GM10266 (cell line): ENCODE measurements around the gene SPAST.
"Not testable (repeated sequence)": the region's sequence is repeated elsewhere in the genome, so short reads cannot be mapped to it uniquely, and the experiment has no call there.

Experiments used
- DNase-seq: peaks from one replicate; pipeline ENCODE4 v3.0.0; 2012; ENCODE audit errors: extremely low spot score
- TF ChIP-seq, protein P1 (sequence below): IDR thresholded peaks from 2 replicates; pipeline ENCODE4 v1.5.1; 2012; ENCODE audit warnings: mild to moderate bottlenecking, low read depth; ENCODE audit not compliant: control insufficient read depth, insufficient read depth; ENCODE audit errors: missing control alignments

SPAST gene

DNA sequence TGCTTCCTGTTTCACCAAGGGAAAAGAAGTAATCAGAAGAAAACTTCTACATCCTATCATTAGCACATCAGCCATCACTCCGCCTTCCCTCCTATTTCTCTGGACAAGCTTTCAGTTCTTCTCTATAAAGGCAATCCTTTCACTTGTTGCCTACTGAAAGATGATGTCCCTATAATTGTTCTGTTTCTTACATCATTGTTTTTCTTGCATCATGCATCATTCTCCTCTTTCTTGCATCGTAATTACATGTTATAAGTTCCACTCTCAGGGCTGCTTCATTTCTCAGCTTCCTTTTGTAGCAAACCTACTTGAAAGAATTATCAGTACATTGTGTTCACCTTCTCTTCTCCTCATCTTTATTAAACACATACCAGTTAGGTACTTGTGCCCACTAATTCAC lies 109.5 kb downstream of the SPAST start:
- no peak for DNase-seq
- TF ChIP-seq, protein P1, sequence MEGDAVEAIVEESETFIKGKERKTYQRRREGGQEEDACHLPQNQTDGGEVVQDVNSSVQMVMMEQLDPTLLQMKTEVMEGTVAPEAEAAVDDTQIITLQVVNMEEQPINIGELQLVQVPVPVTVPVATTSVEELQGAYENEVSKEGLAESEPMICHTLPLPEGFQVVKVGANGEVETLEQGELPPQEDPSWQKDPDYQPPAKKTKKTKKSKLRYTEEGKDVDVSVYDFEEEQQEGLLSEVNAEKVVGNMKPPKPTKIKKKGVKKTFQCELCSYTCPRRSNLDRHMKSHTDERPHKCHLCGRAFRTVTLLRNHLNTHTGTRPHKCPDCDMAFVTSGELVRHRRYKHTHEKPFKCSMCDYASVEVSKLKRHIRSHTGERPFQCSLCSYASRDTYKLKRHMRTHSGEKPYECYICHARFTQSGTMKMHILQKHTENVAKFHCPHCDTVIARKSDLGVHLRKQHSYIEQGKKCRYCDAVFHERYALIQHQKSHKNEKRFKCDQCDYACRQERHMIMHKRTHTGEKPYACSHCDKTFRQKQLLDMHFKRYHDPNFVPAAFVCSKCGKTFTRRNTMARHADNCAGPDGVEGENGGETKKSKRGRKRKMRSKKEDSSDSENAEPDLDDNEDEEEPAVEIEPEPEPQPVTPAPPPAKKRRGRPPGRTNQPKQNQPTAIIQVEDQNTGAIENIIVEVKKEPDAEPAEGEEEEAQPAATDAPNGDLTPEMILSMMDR, result no peak

DNA sequence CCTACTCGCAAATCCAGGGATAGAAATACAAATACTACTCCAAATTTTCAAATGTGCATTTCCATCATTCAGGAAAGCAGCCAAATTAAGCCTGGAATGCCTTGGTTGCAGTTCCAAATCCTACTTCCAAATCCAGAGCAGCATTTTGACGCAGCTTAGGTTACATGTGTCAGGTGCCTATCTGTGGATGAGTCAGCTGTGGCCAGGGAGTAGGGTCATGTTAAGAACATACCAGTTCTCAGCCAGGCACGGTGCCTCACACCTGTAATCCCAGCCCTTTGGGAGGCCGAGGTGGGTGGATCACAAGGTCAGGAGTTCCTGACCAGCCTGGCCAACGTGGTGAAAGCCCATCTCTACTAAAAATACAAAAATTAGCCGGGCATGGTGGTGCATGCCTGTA lies 119.3 kb downstream of the SPAST start:
- TF ChIP-seq, protein P1, result no peak
- DNase-seq, result no peak

DNA sequence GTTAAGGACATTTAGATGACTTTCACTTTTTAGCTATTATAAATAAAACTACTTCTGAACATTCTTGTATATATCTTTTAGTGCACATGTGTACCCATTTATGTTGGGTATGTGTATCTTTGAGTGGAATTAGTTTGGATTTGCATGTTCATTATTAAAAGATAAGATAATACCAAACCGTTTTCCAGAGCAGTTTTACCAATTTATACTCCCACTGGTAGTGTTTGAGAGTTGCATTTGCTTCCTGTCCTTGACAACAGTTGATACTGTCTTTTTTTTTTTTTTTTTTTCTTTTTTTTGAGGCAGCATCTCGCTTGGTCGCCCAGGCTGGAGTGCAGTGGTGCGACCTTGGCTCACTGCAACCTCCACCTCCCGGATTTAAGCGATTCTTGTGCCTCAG lies 125.7 kb downstream of the SPAST start:
- TF ChIP-seq, protein P1, result no peak
- DNase-seq, result no peak

DNA sequence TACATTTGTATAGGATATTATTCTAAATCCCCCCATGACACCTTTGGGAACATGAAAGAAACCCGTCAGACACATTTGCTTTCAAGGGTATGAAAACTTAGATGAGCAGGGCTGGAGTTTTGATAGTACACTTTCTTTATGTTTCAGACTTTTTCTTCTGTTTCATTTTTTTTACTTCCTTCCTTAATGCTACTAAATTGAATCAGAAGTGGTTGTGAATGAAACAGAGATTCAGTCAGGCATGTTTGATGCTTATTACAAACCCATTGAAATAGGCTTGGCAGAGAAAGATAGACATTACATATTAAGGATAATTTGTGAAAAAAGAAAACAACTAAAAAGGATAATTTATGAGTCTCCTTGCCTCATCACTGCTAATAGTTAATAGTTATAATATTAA lies 129.1 kb downstream of the SPAST start:
- TF ChIP-seq, protein P1, result no peak
- DNase-seq, result peak; percentile 10

DNA sequence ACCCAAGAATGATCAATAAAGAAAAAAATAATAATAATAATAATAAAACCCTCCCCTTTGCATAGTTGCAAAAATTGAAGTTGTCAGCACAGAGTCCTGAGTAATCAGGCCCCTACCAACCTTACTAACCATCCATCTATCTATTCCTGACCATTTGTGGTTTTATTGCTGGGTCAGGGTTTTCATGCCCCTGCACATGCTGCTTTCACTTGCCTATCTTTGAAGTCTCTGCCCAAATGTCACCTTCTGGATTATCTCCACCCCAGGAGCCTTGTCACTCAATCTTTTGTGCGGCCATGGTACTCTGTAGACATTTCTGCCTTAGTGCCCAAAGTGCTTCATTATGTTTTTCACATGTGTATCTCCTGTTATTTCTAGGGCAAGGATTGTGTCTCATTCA lies 137.5 kb downstream of the SPAST start:
- no peak for DNase-seq
- TF ChIP-seq, protein P1, result no peak

DNA sequence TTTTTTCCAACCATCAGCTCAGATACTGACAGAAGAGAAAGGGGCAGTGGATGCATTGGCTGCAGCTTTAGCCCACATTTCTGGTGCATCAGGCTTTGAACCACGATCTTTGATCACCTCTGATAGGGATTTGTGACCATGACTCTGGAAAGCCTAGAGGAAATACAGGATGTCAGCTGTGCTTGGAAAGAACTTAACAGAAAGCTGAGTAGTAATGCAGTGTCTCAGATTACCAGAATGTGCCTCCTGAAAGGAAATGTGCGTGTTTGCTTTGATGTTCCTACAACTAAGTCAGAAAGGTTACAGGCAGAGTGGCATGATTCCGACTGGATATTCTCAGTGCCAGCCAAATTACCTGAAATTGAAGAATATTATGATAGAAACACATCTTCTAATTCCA lies 140.1 kb downstream of the SPAST start:
- DNase-seq, result not testable (repeated sequence)
